Activated CD4-positive, alpha-beta T cell treated with anti-CD3 and anti-CD28 coated beads, Interleukin-2, amount 50 U/mL, for 24 hours (primary cell): ENCODE data around the gene ASPG.

Experiments used
- DNase-seq, 2 donors: peaks; one replicate each; pipeline ENCODE4 v3.0.0-alpha.2; 2020; ENCODE audit warnings: low read depth in 1 of 2, low spot score in 1 of 2

Gene ASPG

GRCh38 chr14:104093366-104094055 is 8.0 kb downstream of the ASPG start:
- DNase-seq: no peak

GRCh38 chr14:104094056-104094708 is 8.7 kb downstream of the ASPG start:
- DNase-seq: no peak

GRCh38 chr14:104094709-104095425 is 9.4 kb downstream of the ASPG start:
- peak; percentile 65 to 66 for DNase-seq

- DNase-seq: no peak
Observed at GRCh38 chr14:104095426-104096310, 10.2 kb downstream of the ASPG start.

GRCh38 chr14:104096318-104096717 is 10.8 kb downstream of the ASPG start:
- DNase-seq: no peak

- DNase-seq: no peak
Observed at GRCh38 chr14:104096751-104097700, 11.5 kb downstream of the ASPG start.

- no peak for DNase-seq
Observed at GRCh38 chr14:104098272-104099095, 13.0 kb downstream of the ASPG start.

GRCh38 chr14:104099096-104100041 is 13.9 kb downstream of the ASPG start:
- DNase-seq: no peak

- no peak for DNase-seq
Observed at GRCh38 chr14:104100171-104101085, 14.9 kb downstream of the ASPG start.

GRCh38 chr14:104101086-104101621 is 15.7 kb downstream of the ASPG start:
- no peak for DNase-seq

GRCh38 chr14:104101651-104102281 is 16.3 kb downstream of the ASPG start:
- DNase-seq: no peak

GRCh38 chr14:104102282-104102914 is 16.9 kb downstream of the ASPG start:
- no peak for DNase-seq

GRCh38 chr14:104103061-104103445 is 17.6 kb downstream of the ASPG start:
- DNase-seq: no peak

- DNase-seq: no peak
Observed at GRCh38 chr14:104103446-104104075, 18.1 kb downstream of the ASPG start.
